ENCODE data around the gene ARAP1. TPM values are rescaled to one million over a fixed set of nuclear protein-coding genes. Genes with fewer than 3 reads are reported as not detected.

ARAP1 gene
- total and polyA plus RNA-seq, 8 donors = 21.5 to 73.5 (median 37.9) TPM

GRCh38 chr11:72726266-72727220, 25.7 kb downstream of the ARAP1 start:
- 88 to 95% methylated on average over 36 to 40 of the region's 40 CpGs for WGBS, 2 donors
- TF ChIP-seq CTCF (IDR thresholded peaks at IDR 0.05) = no peak

GRCh38 chr11:72725724-72726028, 26.5 kb downstream of the ARAP1 start:
- H3K27ac ChIP-seq = no peak overlapping the region

More at GRCh38 chr11:72726266-72727220, 25.7 kb downstream of the ARAP1 start:
- H3K9me3 ChIP-seq = no peaks in the 10 kb centered on the region
- intact Hi-C loops (cut with DNase I) = loop anchor here in 2 of 3 donors (5.0 to 10.0 kb wide), 2 partner anchors 58 to 66 kb away; partner anchors contain the start of gene STARD10 (in 1 of the 2)
- no peaks in the 10 kb centered on the region for H3K36me3 ChIP-seq
- H3K27ac ChIP-seq = no peak overlapping the region
- H3K27me3 ChIP-seq = no peaks in the 10 kb centered on the region
- no peak overlapping the region for H3K4me3 ChIP-seq
- no peak for ATAC-seq
- FAIRE-seq = no peak
- peak in 2 of 6 donors; percentile 24 to 26 for DNase-seq
- peaks cover 4 to 9% (median 5%) of the 10 kb centered on the region in 3 donors for H3K4me1 ChIP-seq

GRCh38 chr11:72724851-72725723, 27.1 kb downstream of the ARAP1 start:
- TF ChIP-seq CTCF (IDR thresholded peaks at IDR 0.05) = peak; percentile 68 to 83 (median 76)
- no peak for FAIRE-seq
- Histone ChIP-seq H3K27ac (no peak overlapping the region), H3K4me1 (peaks cover 6 to 15% (median 8%) of the 10 kb centered on the region in 3 donors), H3K27me3 (no peaks in the 10 kb centered on the region), H3K36me3 (no peaks in the 10 kb centered on the region), H3K9me3 (no peaks in the 10 kb centered on the region), H3K4me3 (no peak overlapping the region)
- intact Hi-C loops (cut with DNase I) = loop anchor here in 2 of 3 donors (5.0 to 10.0 kb wide), 2 partner anchors 60 to 67 kb away; partner anchors contain the start of gene STARD10 (in 1 of the 2)
- 41 to 48% methylated on average over 9 of the region's 9 CpGs for WGBS, 2 donors
- peak; percentile 61 to 82 (median 70) for DNase-seq
- ATAC-seq = peak in 3 of 4 donors; percentile 39 to 44 (median 42)

More at GRCh38 chr11:72725724-72726028, 26.5 kb downstream of the ARAP1 start:
- WGBS, 2 donors = 72 to 76% methylated on average over 4 of the region's 4 CpGs
- no peaks in the 10 kb centered on the region for H3K9me3 ChIP-seq
- no peak for ATAC-seq
- H3K36me3 ChIP-seq = no peaks in the 10 kb centered on the region
- H3K27me3 ChIP-seq = no peaks in the 10 kb centered on the region
- TF ChIP-seq CTCF (IDR thresholded peaks at IDR 0.05) = no peak
- no peak overlapping the region for H3K4me3 ChIP-seq
- no peak for FAIRE-seq
- no peak for DNase-seq
- peaks cover 5 to 9% (median 6%) of the 10 kb centered on the region in 3 donors for H3K4me1 ChIP-seq
- intact Hi-C loops (cut with DNase I) = loop anchor here in 2 of 3 donors (5.0 to 10.0 kb wide), 2 partner anchors 59 to 67 kb away; partner anchors contain the start of gene STARD10 (in 1 of the 2)

- Histone ChIP-seq H3K27ac (peak overlapping the region in 1 of 4 donors; percentile 11), H3K36me3 (no peaks in the 10 kb centered on the region), H3K4me1 (peaks cover 13 to 24% (median 18%) of the 10 kb centered on the region in 3 donors), H3K27me3 (no peaks in the 10 kb centered on the region), H3K4me3 (no peak overlapping the region), H3K9me3 (no peaks in the 10 kb centered on the region)
- ATAC-seq = no peak
- intact Hi-C loops (cut with DNase I) = loop anchor here in 1 of 3 donors (10.0 kb wide), 1 partner anchor 61 kb away; no protein-coding TSS in a partner anchor
- FAIRE-seq = no peak
- DNase-seq = no peak
- WGBS, 2 donors = 84 to 91% methylated on average over 5 of the region's 5 CpGs
- TF ChIP-seq CTCF (IDR thresholded peaks at IDR 0.05) = no peak
Observed at GRCh38 chr11:72724021-72724551, 28.1 kb downstream of the ARAP1 start.

Data from pancreas (tissue), 10 donors.